Loucy (cell line): ENCODE measurements around the gene SNRNP48.

ENCODE experiments used
- EZH2phosphoT487 ChIP-seq: fragments of 200-600 bp; IDR thresholded peaks from 2 replicates; pipeline ENCODE4 v1.6.1; 2018; ENCODE audit warnings: antibody characterized with exemption, mild to moderate bottlenecking, moderate library complexity, borderline replicate concordance
- TF ChIP-seq, protein P1 (sequence below): fragments of 200-600 bp; sonication (generic); conservative IDR thresholded peaks from 2 replicates; pipeline ENCODE4 v1.5.1; 2014; ENCODE audit warnings: mild to moderate bottlenecking, antibody characterized with exemption, low read length

- TF ChIP-seq, protein P1, sequence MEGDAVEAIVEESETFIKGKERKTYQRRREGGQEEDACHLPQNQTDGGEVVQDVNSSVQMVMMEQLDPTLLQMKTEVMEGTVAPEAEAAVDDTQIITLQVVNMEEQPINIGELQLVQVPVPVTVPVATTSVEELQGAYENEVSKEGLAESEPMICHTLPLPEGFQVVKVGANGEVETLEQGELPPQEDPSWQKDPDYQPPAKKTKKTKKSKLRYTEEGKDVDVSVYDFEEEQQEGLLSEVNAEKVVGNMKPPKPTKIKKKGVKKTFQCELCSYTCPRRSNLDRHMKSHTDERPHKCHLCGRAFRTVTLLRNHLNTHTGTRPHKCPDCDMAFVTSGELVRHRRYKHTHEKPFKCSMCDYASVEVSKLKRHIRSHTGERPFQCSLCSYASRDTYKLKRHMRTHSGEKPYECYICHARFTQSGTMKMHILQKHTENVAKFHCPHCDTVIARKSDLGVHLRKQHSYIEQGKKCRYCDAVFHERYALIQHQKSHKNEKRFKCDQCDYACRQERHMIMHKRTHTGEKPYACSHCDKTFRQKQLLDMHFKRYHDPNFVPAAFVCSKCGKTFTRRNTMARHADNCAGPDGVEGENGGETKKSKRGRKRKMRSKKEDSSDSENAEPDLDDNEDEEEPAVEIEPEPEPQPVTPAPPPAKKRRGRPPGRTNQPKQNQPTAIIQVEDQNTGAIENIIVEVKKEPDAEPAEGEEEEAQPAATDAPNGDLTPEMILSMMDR = no peak
- TF ChIP-seq EZH2phosphoT487 = no peak
Observed at GRCh38 chr6:7646394-7646793, 56.4 kb downstream of the SNRNP48 start.
